Measurements from ENCODE around the gene MAP3K21.
A peak's percentile ranks its signal among the peaks of the same experiment; 100 is the strongest.

The MAP3K21 gene

GRCh38 chr1:233326811-233327650, 493 bp upstream of the MAP3K21 start:
- DNase-seq (ENCODE audit: low spot score): peak; percentile 48

GRCh38 chr1:233328142-233328921, 808 bp downstream of the MAP3K21 start:
- no peak for DNase-seq (ENCODE audit: low spot score)

DNA sequence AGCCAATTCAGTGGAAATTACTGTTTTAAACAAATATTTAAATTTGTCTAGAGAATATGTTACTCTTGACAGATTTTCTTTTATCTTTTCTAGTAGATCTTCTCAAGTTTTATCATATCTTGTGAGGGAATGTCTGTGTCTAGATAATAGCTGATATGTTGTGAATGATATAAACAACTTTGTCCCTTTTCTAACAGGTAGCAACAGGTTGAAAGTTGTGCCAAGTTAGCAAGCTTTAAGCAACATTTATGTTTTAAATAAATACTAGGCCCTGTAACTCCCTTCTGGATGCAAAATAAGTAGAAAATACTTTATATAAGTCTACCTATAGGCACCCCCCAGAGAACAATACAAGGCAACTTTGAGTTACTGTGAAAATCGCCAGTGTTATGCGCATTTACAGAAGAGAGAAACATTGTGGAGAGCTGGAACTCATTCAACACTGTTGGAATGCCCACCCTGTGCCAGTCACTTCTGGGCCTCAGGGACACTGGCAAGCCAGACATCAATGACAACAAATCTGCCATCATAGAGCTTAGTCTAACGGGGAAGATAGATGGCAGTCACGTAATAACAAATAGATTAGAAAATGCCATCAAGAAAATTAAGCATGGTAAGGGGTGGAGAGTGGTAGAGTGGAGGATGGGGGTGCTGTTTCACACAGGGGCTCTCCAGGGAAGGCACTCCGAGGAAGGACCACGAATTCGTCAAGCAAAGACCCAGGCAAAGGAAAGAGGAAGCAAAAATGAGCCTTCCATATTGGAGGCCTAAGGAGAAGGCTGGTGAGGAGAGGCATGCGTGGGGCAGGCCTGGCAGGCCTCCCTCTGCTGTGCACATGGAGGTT, 4.4 kb downstream of the MAP3K21 start:
- no peak for DNase-seq (ENCODE audit: low spot score)

GRCh38 chr1:233333086-233333485, 5.6 kb downstream of the MAP3K21 start:
- no peak for DNase-seq (ENCODE audit: low spot score)

GRCh38 chr1:233334092-233334491, 6.6 kb downstream of the MAP3K21 start:
- DNase-seq (ENCODE audit: low spot score): no peak

GRCh38 chr1:233336554-233337456, 9.3 kb downstream of the MAP3K21 start:
- no peak for DNase-seq (ENCODE audit: low spot score)

- DNase-seq (ENCODE audit: low spot score): no peak
Observed at GRCh38 chr1:233337505-233337904, 10.0 kb downstream of the MAP3K21 start.

DNA sequence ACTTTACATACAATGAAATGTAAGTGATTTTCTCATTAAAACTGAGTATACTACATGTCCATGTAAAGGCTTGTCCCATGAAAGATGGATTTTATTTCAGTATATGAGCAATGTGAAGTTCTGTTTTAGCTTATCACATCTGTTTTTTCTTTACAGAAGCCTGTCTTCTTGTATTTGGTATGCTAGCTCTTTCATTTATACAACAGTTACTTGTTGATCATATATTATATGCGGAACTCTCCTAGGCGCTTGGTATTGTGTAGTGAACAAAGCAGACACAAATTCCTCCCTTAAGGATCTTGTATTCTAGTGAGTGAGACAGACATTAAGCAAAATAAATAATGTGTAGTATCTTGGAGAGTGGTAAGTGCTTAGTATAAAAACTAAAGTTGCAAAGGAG, 10.6 kb downstream of the MAP3K21 start:
- DNase-seq (ENCODE audit: low spot score): no peak

DNA sequence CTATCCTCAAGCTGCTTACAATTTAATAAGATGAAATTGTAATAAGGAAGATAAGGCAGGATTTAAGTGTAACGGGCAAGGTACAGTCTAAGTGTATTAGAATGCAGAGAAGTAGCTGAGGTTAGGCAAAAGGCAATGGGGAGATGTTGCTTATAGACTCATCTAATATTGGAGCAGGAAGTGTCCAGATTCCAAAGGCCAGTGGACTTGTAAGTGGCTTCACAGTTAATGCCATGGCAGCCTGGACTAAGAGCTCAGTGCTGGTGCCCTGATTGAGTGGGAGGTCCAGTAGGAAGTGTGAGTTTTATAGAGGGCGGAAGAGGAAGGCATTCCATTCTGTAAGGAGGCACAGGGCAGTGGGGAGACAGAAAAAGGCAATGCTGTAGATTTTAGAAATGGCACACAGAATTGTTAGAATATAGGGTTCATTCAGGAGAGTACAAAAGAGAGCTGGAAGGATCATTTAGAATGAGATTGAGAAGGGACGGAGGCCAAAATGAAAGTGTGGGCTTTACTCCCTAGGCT, 12.6 kb downstream of the MAP3K21 start:
- no peak for DNase-seq (ENCODE audit: low spot score)

GRCh38 chr1:233340966-233341516, 13.5 kb downstream of the MAP3K21 start:
- DNase-seq (ENCODE audit: low spot score): no peak

GRCh38 chr1:233342086-233342485, 14.6 kb downstream of the MAP3K21 start:
- DNase-seq (ENCODE audit: low spot score): no peak

DNA sequence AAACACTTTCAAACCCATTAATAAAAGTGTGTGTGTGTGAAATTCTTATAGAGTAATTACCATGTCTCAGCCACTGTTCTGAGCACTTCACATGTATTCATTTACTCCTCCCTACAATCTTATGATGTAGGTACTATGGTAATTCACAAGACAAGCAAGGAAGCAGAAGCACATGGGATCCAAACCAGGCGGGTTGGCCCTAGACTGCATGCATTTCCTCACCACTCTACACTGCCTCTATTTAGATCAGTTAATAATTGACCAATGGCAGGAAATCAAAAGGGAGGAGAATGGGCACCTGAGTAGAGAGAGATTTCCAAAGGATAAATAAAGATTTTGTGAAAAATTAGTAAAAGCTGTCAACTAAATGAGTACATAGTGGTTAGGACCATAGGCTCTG, 15.7 kb downstream of the MAP3K21 start:
- DNase-seq (ENCODE audit: low spot score): no peak

GRCh38 chr1:233347338-233347737, 19.8 kb downstream of the MAP3K21 start:
- no peak for DNase-seq (ENCODE audit: low spot score)

GRCh38 chr1:233349137-233349536, 21.6 kb downstream of the MAP3K21 start:
- no peak for DNase-seq (ENCODE audit: low spot score)

DNA sequence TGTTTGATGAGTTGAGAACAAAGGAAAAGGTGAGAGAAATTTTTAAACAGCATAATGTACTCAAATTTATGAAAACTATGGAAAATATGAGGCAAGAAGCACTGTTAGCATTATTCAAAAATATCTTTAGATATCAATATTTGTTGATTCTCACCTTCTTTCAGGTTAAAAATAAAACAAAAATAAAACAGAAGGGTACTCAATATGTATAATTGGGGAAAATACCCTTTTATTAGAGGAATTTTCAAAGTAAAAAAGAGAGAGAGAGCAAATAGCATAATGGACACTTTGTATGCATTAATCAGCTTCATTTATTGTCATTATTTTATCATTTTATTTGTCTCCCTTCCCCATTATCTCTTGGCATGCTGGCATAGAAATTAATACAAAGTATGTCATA, 27.5 kb downstream of the MAP3K21 start:
- no peak for DNase-seq (ENCODE audit: low spot score)

- DNase-seq (ENCODE audit: low spot score): no peak
Observed at GRCh38 chr1:233355841-233356704, 28.5 kb downstream of the MAP3K21 start.

DNA sequence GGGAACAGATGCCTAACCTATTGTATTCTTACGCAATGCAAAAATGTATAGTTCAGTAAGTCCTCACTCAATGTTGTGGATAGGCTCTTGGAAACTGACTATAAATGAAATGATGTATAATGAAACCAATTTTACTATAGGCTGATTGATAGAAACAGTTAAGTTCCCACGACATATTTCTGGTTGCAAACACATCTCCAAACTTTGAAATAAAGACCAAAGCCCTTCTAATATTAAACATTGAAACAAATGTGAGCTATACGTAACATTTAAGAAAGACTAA, 29.1 kb downstream of the MAP3K21 start:
- DNase-seq (ENCODE audit: low spot score): no peak

DNA sequence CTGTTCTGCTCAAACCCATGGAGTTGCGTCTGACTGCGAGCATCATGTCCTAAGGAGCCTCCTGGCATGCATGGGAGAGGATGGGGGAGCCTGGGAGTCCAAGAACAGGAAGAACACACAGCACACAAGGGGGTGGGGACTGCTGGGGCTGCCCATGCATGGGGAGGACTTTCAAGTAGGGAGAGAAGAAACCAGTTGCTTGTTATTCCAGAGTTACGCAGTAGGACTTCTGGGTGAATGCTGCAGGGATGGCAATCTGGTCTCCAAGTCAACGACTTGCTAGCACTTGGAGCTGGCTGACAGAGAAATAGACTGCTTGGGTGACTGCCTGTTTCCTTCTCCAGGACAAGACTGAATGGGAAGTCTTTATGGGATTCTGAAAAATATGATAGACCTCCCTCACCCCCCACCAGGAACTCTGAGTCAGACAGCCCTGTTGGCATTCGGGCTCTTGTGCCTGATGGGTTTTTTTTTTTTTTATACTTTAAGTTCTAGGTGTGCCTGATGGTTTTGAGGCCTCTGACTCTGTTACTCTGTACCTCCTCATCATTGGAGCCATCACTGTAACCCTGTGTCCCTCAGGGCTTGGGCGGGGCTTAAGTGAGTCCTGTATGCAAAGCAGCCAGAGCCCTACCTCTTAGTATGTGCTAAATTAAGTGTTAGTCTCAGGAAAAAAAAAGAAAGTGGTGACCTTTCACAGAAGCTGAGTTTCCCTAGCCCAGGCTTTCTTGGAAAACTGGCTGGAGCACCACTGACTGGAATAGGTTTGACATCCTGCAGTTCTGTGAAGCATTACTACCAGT, 30.3 kb downstream of the MAP3K21 start:
- no peak for DNase-seq (ENCODE audit: low spot score)

DNA sequence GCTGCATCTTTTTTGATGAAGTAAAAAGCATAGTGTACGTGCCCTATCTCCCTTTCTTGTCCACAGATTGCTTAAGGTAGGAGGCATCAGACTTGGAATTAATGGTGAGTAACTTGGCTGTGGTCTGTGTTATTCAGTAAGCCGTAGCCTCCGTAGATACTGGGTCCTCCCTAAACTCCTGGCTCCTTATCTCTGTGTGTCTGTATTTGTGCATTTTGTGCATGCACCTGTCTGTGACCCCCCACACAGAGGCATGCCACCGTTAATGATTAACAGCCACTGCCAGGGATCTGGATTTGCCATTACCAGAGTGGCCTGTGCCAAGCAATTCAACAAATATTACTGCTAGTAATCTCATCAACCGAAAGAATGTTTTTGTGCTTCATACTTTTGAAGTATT, 31.9 kb downstream of the MAP3K21 start:
- DNase-seq (ENCODE audit: low spot score): no peak
